HG03108 (cell line): Measurements from ENCODE around the gene ACSS2.

Experiments
- ATAC-seq: cut with Tn5 transposase; IDR thresholded peaks from one replicate; pipeline ENCODE4 v1.9.1; 2021; ENCODE audit warnings: moderate library complexity; ENCODE audit not compliant: unreplicated experiment

The ACSS2 gene, protein sequence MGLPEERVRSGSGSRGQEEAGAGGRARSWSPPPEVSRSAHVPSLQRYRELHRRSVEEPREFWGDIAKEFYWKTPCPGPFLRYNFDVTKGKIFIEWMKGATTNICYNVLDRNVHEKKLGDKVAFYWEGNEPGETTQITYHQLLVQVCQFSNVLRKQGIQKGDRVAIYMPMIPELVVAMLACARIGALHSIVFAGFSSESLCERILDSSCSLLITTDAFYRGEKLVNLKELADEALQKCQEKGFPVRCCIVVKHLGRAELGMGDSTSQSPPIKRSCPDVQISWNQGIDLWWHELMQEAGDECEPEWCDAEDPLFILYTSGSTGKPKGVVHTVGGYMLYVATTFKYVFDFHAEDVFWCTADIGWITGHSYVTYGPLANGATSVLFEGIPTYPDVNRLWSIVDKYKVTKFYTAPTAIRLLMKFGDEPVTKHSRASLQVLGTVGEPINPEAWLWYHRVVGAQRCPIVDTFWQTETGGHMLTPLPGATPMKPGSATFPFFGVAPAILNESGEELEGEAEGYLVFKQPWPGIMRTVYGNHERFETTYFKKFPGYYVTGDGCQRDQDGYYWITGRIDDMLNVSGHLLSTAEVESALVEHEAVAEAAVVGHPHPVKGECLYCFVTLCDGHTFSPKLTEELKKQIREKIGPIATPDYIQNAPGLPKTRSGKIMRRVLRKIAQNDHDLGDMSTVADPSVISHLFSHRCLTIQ

GRCh38 chr20:34876406-34877282 is at the start of gene ACSS2:
Gene ACSS2, plus strand, starts transcription at chr20:34876612. Its CDS starts 34 bp downstream, at chr20:34876646.
- ATAC-seq: peak; percentile 22

- ATAC-seq: no peak
Observed at GRCh38 chr20:34829191-34829590, 47.2 kb upstream of the ACSS2 start.

- ATAC-seq: no peak
Observed at GRCh38 chr20:34831936-34832335, 44.5 kb upstream of the ACSS2 start.

DNA sequence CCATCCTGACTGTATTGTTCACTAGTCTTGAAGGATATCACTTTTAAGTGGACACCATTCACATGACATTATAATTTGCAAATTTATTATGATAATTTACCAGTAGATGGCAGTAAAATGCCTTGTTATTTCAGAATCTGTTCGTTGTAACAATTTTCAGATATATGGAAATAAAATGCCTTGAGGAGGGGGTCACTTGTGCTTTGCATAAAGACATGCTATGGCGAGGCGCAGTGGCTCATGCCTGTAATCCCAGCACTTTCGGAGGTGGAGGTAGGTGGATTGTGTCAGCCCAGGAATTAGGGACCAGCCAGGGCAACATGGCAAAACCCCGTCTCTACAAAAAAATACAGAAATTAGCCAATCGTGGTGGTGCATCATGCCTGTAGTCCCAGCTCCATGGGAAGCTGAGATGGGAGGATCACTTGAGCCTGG is 41.9 kb upstream of the ACSS2 start:
- ATAC-seq: no peak

DNA sequence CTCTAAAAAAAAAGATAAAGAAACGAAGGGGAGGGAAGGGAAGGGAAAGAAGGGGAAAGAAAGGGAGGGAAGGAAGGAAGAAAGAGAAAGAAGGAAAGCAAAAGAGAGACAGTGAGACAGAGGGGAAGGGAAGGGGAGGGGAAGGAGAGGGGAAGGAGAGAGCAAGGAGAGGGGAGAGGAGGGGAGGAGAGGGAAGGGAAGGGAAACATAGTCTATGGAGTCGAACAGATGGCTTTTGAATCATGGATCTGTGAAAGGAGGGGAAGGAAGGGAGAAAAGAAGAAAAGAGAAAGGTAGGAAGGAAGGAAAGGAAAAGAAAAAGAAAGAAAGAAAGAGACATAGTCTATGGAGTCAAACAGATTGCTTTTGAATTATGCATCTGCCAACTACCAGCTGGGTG is 34.3 kb upstream of the ACSS2 start:
- no peak for ATAC-seq

DNA sequence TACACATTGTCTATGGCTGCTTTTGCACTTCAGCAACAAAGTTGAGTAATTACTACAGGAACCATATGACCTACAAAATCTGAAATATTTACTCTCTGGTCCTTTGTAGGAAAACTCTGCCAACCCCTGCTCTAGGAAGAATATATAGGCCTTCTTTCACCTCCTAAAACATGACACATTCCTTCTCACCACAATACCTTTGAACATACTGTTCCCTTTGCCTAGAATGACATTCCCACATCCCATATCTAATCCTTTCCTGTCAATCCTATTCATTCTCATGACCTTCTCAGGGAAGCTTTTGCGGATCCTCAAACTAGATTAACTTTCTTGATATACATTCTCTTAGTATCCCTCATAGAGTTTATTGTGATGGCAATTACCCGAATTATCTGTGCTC is 33.0 kb upstream of the ACSS2 start:
- no peak for ATAC-seq

DNA sequence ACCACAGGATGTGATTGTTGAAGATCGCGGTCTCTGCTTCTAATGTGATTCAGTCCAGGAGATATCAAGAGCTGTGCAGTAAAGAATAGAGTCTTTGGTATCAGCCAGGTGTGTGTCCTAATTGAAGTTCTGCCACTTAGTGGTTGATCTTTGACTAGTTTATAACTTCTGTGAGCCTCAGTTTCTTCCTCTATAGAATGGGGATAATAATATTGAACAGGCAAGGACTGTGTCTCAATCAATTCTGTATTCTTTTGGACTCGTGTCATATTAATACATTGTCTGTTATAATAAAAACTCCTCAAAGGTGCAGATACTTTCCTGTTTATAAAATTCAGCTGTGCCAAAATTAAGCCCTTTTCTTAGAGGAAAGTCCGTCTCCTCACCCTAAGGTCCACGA is 27.8 kb upstream of the ACSS2 start:
- no peak for ATAC-seq

- ATAC-seq: no peak
Observed at GRCh38 chr20:34849778-34850177, 26.6 kb upstream of the ACSS2 start.

DNA sequence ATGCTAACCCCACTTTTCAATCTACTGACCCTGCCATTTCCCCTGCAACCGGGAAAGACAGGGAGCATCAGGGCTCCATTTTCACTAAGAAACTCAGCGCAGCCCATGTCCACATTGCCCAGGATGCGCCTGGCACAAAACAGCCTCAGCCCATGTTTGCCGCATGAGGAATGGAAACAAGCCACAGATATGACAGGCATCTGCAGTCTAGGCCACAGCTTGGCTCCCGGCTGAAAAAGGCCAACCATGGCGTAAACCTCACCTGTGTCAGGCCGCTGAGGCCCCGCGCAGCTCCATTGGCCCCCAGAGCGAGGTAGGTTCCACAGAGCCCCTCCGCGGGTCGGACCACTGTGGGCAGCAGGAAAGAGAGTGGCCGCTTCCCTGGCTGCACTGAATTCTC is 25.4 kb upstream of the ACSS2 start:
- no peak for ATAC-seq

- no peak for ATAC-seq
Observed at GRCh38 chr20:34852298-34852697, 24.1 kb upstream of the ACSS2 start.

DNA sequence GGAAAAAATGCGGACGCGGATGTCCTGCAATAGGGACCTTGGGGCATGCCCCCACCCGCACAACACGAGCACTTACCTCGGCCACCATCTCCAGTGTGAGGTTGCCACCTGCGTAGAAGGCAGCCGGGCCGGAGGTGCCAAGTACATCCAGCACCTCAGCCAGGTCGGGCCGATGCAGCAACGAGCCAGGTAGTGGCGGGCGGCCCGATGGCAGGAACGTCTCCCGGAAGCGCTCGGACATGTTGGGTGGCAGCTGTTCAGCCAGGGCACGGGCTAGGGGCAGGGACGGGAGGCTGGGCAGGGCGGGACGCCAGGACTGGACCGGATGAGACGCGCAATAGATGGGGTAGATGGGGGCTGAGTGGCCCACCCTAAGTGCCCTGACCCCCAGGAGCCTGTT is 17.0 kb upstream of the ACSS2 start:
- ATAC-seq: no peak

DNA sequence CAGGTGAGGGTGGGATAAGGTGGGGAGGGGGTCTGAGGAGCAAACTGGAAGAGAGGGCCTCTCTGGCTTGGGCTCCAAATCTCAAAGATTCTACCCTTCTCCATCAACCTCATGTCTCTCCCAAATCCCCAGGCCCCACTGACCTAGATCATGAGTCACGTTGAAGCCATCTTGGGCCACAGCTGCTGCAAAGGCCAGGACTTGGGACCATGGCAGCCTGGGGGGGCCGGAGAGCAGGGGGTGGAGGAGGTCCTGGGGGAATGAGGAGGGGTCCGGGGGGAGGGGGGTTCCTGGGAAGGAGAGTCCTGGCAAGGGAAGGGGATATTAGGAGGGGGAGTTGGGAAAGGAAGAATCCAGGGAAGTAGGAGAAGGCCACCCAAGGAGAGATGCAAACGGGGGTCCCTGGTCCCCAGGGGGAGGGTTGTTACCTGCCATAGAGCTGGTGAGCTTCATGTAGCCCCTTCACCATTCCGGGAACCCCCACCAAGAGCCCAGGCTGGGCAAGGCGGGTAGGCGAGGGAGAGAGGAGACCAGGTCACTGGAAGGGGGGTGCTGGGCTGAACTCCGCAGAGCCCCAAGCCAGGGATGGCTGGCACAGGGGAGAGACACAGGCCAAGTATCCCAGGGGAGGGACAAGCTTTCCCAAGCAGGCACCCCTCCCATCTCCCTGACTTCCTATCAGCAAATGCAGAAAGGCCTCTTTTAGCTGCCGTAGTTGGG is 16.4 kb upstream of the ACSS2 start:
- ATAC-seq: no peak

- ATAC-seq: no peak
Observed at GRCh38 chr20:34861386-34862084, 14.9 kb upstream of the ACSS2 start.

DNA sequence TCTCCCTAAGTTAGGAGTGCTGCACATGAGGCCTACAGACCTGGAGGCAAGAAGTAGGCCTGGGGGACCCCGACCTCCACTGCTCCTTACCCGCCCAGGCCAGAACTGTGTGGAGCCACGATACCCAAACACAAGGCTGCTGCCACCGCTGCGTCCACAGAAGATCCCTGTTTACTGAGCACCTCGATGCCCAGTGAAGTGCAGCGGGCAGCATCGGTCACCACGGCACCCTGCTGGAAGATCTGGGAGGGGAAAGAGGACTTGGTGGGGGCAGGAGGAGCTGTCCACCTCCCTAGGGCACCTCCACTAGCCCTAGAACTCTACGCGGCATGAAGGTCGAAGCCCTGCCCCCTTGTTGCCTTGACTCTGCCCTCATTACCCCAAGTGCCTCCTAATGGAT is 13.7 kb upstream of the ACSS2 start:
- no peak for ATAC-seq

GRCh38 chr20:34863421-34863965 is 12.9 kb upstream of the ACSS2 start:
- ATAC-seq: no peak

- ATAC-seq: no peak
Observed at GRCh38 chr20:34864216-34864615, 12.2 kb upstream of the ACSS2 start.

DNA sequence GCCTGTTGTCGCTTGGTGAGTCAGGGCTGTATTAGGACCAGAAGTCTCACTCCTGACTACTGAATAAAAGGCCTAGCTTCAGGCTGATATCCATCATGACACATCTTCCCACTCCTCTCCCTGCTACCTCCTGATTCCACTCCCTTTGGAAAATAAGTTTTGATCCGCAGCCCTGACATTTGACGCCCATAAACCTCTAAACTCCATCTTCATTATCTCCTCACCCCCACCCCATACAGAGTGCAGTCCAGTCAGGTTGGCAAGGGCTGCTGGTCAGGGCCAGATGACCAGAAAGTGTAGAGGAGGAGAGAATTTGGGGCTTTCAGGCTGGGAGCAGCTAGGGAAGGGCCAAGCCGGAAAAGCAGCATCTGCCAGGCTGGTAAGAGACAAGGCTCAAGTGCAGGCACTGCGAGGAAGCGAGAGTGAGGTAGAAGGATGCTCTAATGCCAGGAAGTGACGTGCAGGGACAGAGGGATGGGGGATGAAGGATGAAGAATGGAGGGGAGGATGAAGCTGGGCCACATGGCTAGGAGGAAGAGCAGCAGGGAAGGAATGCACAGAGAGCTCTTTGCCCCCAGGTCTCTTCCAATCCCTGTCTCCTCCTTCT is 5.0 kb upstream of the ACSS2 start:
- ATAC-seq: no peak

GRCh38 chr20:34871966-34872621 is 4.3 kb upstream of the ACSS2 start:
- ATAC-seq: no peak
